IMR-90 (cell line): Measurements from ENCODE around the gene NFIA. TPM values are rescaled to one million over a fixed set of nuclear protein-coding genes. Genes with fewer than 3 reads are reported as not detected.

Source experiments
- ATAC-seq: fragments of 200-7000 bp; cut with Tn5 transposase; 2 replicates; pipeline ENCODE4 v1.9.1; 2020; ENCODE audit warnings: low read depth, mild to moderate bottlenecking, moderate library complexity
- BruUV-seq: library from RNA; stranded (reverse); fragments of 400-500 nt; replicated peaks from 2 replicates; lab custom pipeline; 2021; lab: Mats Ljungman, UMichigan
- CTCF ChIA-PET: fragments of 300-600 bp; formaldehyde crosslinking; extraction: SDS; loops from one replicate; lab custom pipeline; 2021; ENCODE audit warnings: antibody characterized with exemption; lab: Yijun Ruan, JAX
- POLR2A ChIA-PET: fragments of 300-600 bp; sonication (Branson Sonifier 250); formaldehyde crosslinking; loops from one replicate; lab custom pipeline; 2022; ENCODE audit warnings: antibody characterized with exemption; ENCODE audit not compliant: unreplicated experiment; lab: Charles Lee
- DNase-seq: peaks from one replicate; pipeline ENCODE4 v3.0.0; 2013
- H2AFZ ChIP-seq: replicated peaks from 2 replicates; pipeline ENCODE3; 2013; ENCODE audit warnings: low read length, mild to moderate bottlenecking; ENCODE audit not compliant: poor library complexity
- H2AK5ac ChIP-seq: 2 replicates; pipeline ENCODE4 v1.6.1; 2013; ENCODE audit warnings: low read depth, low read length, inconsistent platforms
- H2AK9ac ChIP-seq: replicated peaks from 2 replicates; pipeline ENCODE3; 2013; ENCODE audit warnings: mild to moderate bottlenecking, low read depth, low read length, moderate library complexity; ENCODE audit not compliant: poor library complexity
- H2BK120ac ChIP-seq: 2 replicates; pipeline ENCODE4 v1.6.1; 2013; ENCODE audit warnings: low read depth, low read length, inconsistent platforms
- H2BK15ac ChIP-seq: 3 replicates; pipeline ENCODE4 v1.6.1; 2013; ENCODE audit warnings: low read depth, low read length, inconsistent platforms
- H2BK20ac ChIP-seq: 2 replicates; pipeline ENCODE4 v1.6.1; 2013; ENCODE audit warnings: low read depth, mild to moderate bottlenecking, inconsistent platforms, low read length, moderate library complexity
- H2BK5ac ChIP-seq: 2 replicates; pipeline ENCODE4 v1.6.1; 2013; ENCODE audit warnings: mild to moderate bottlenecking, low read depth, low read length, inconsistent platforms; ENCODE audit not compliant: poor library complexity, severe bottlenecking
- H3K14ac ChIP-seq: replicated peaks from 2 replicates; pipeline ENCODE4 v1.6.1; 2013; ENCODE audit warnings: low read depth, low read length, inconsistent platforms
- H3K18ac ChIP-seq: 2 replicates; pipeline ENCODE4 v1.6.1; 2013; ENCODE audit warnings: low read depth, low read length, control low read depth
- H3K23ac ChIP-seq: 2 replicates; pipeline ENCODE4 v1.6.1; 2013; ENCODE audit warnings: low read depth, low read length, inconsistent platforms
- H3K27ac ChIP-seq: 2 replicates; pipeline ENCODE4 v1.5.1; 2013; ENCODE audit warnings: mild to moderate bottlenecking, control low read depth, low read length; ENCODE audit not compliant: insufficient read depth
- H3K27me3 ChIP-seq: 2 replicates; pipeline ENCODE4 v1.6.1; 2013; ENCODE audit warnings: low read length; ENCODE audit not compliant: control insufficient read depth, insufficient read depth
- H3K36me3 ChIP-seq: 2 replicates; pipeline ENCODE4 v1.6.1; 2013; ENCODE audit warnings: low read length, mixed read lengths; ENCODE audit not compliant: control insufficient read depth, insufficient read depth
- H3K4ac ChIP-seq: 2 replicates; pipeline ENCODE4 v1.6.1; 2013; ENCODE audit warnings: low read depth, low read length, inconsistent platforms
- H3K4me1 ChIP-seq: 2 replicates; pipeline ENCODE4 v1.6.1; 2013; ENCODE audit warnings: low read length, mixed read lengths; ENCODE audit not compliant: control insufficient read depth, insufficient read depth
- H3K4me2 ChIP-seq: 2 replicates; pipeline ENCODE4 v1.6.1; 2013; ENCODE audit warnings: low read depth, mild to moderate bottlenecking, control low read depth, low read length, moderate library complexity
- H3K4me3 ChIP-seq: 2 replicates; pipeline ENCODE4 v1.5.1; 2013; ENCODE audit warnings: low read depth, mild to moderate bottlenecking, control low read depth, low read length, moderate library complexity; ENCODE audit not compliant: insufficient read depth
- H3K56ac ChIP-seq: 2 replicates; pipeline ENCODE4 v1.6.1; 2013; ENCODE audit warnings: low read length, inconsistent platforms; ENCODE audit not compliant: insufficient read depth; ENCODE audit errors: extremely low read depth
- H3K79me1 ChIP-seq, 2 experiments: 2 replicates each; pipeline ENCODE4 v1.6.1; 2013; ENCODE audit warnings: low read length in 2 of 2, inconsistent platforms in 1 of 2, low read depth in 1 of 2
- H3K9ac ChIP-seq: 2 replicates; pipeline ENCODE4 v1.6.1; 2013; ENCODE audit warnings: low read depth, low read length, control low read depth
- H3K9me1 ChIP-seq: 2 replicates; pipeline ENCODE4 v1.6.1; 2013; ENCODE audit warnings: low read length, inconsistent platforms; ENCODE audit not compliant: insufficient read depth
- H3K9me3 ChIP-seq: 2 replicates; pipeline ENCODE4 v1.6.1; 2013; ENCODE audit warnings: low read length; ENCODE audit not compliant: control insufficient read depth, insufficient read depth
- H4K20me1 ChIP-seq: 2 replicates; pipeline ENCODE4 v1.6.1; 2013; ENCODE audit warnings: low read length, inconsistent platforms; ENCODE audit not compliant: insufficient read depth
- H4K5ac ChIP-seq: 2 replicates; pipeline ENCODE4 v1.6.1; 2013; ENCODE audit warnings: mild to moderate bottlenecking, low read depth, low read length, control low read depth
- H4K8ac ChIP-seq, 2 experiments: 2 replicates each; pipeline ENCODE4 v1.6.1; 2013; ENCODE audit warnings: low read depth in 2 of 2, low read length in 2 of 2, control low read depth in 1 of 2, inconsistent platforms in 1 of 2
- H4K91ac ChIP-seq: 2 replicates; pipeline ENCODE4 v1.6.1; 2013; ENCODE audit warnings: low read depth, low read length, inconsistent platforms; ENCODE audit not compliant: insufficient read depth
- BHLHE40 ChIP-seq: fragments of 150-350 bp; IDR thresholded peaks from 2 replicates; pipeline ENCODE4 v1.6.1; 2016; ENCODE audit warnings: mild to moderate bottlenecking, low read depth, low read length
- CEBPB ChIP-seq: IDR thresholded peaks from 2 replicates; pipeline ENCODE4 v1.6.1; 2012; ENCODE audit warnings: low read depth, low read length, improper control_type of control experiment
- CHD1 ChIP-seq: IDR thresholded peaks from 2 replicates; pipeline ENCODE4 v1.6.1; 2012; ENCODE audit warnings: low read depth, low read length, improper control_type of control experiment
- CTCF ChIP-seq: conservative IDR thresholded peaks from 2 replicates; pipeline ENCODE4 v1.5.1; 2012; ENCODE audit warnings: mild to moderate bottlenecking, low read depth, low read length, improper control_type of control experiment
- ELK1 ChIP-seq: fragments of 150-350 bp; IDR thresholded peaks from 2 replicates; pipeline ENCODE4 v1.6.1; 2016; ENCODE audit warnings: low read depth, mild to moderate bottlenecking, low read length, moderate library complexity, borderline replicate concordance
- FOS ChIP-seq: fragments of 150-350 bp; IDR thresholded peaks from 2 replicates; pipeline ENCODE4 v1.6.1; 2016; ENCODE audit warnings: low read depth, low read length
- MAFK ChIP-seq: IDR thresholded peaks from 2 replicates; pipeline ENCODE4 v1.6.1; 2012; ENCODE audit warnings: low read depth, low read length, improper control_type of control experiment
- MAZ ChIP-seq: IDR thresholded peaks from 2 replicates; pipeline ENCODE4 v1.6.1; 2012; ENCODE audit warnings: low read depth, mild to moderate bottlenecking, low read length, improper control_type of control experiment, moderate library complexity, borderline replicate concordance
- MXI1 ChIP-seq: IDR thresholded peaks from 2 replicates; pipeline ENCODE4 v1.6.1; 2012; ENCODE audit warnings: low read depth, mild to moderate bottlenecking, low read length, moderate library complexity, borderline replicate concordance
- NFE2L2 ChIP-seq: fragments of 150-350 bp; IDR thresholded peaks from 2 replicates; pipeline ENCODE4 v1.6.1; 2016; ENCODE audit warnings: low read depth, mild to moderate bottlenecking, low read length
- POLR2A ChIP-seq: IDR thresholded peaks from 2 replicates; pipeline ENCODE4 v1.6.1; 2012; ENCODE audit warnings: mild to moderate bottlenecking, low read depth, low read length
- RAD21 ChIP-seq: IDR thresholded peaks from 2 replicates; pipeline ENCODE4 v1.6.1; 2012; ENCODE audit warnings: low read length, improper control_type of control experiment
- RCOR1 ChIP-seq: IDR thresholded peaks from 2 replicates; pipeline ENCODE4 v1.6.1; 2012; ENCODE audit warnings: mild to moderate bottlenecking, low read length, improper control_type of control experiment; ENCODE audit not compliant: insufficient replicate concordance
- RFX5 ChIP-seq: IDR thresholded peaks from 2 replicates; pipeline ENCODE4 v1.8.0; 2012; ENCODE audit warnings: low read depth, mild to moderate bottlenecking, low read length, moderate library complexity
- SMC3 ChIP-seq: fragments of 150-350 bp; IDR thresholded peaks from 2 replicates; pipeline ENCODE4 v1.6.1; 2016; ENCODE audit warnings: low read depth, mild to moderate bottlenecking, antibody characterized with exemption, low read length, moderate library complexity
- USF2 ChIP-seq: fragments of 150-350 bp; IDR thresholded peaks from 2 replicates; pipeline ENCODE4 v1.6.1; 2017; ENCODE audit warnings: mild to moderate bottlenecking, antibody characterized with exemption, low read length, low read depth
- WGBS, 2 experiments: methylation state at CpG; one replicate each; pipeline versions ENCODE4 v1.1.5 to v1.1.7; 2013; ENCODE audit warnings: missing lambda C conversion rate in 2 of 2; ENCODE audit not compliant: insufficient read length in 1 of 2; ENCODE audit errors: extremely low coverage in 2 of 2; 5-methylcytosine and 5-hydroxymethylcytosine counted together
- dilution Hi-C: fragments of 300-500 bp; cut with HindIII; formaldehyde crosslinking; loops from one replicate; pipeline ENCODE4 v1.14.3; 2018; ENCODE audit warnings: low sequenced_read_pairs; ENCODE audit not compliant: unreplicated experiment
- in situ Hi-C: fragments of 300-500 bp; cut with MboI; formaldehyde crosslinking; loops from 3 replicates; pipeline ENCODE4 v1.14.3; 2019; ENCODE audit warnings: low sequenced_read_pairs, inconsistent platforms, mixed read lengths
- intact Hi-C: fragments of 100-400 bp; cut with micrococcal nuclease; formaldehyde crosslinking; loops from 2 replicates; pipeline ENCODE4 v1.10.0; 2022
- polyA plus RNA-seq, 3 experiments: library from polyadenylated mRNA; depleted of rRNA; stranded (reverse); fragments of >200 nt; gene quantifications; 2 replicates each; pipeline ENCODE4 v1.2.3, GENCODE V29; 2012; ENCODE audit warnings: low replicate concordance in 1 of 3
- total RNA-seq: library from RNA; depleted of rRNA; stranded (reverse); fragments of >200 nt; gene quantifications from 2 replicates; pipeline ENCODE4 v1.2.3, GENCODE V29; 2012

Gene NFIA
- total and polyA plus RNA-seq, 2 of the 4 experiments (the other 2 are of a cell fraction): 1.6 to 2.2 TPM

- H3K36me3 ChIP-seq: no peaks in the 10 kb centered on the region
- dilution Hi-C loops: no loop called here
- H2AFZ ChIP-seq: no peak overlapping the region
- H3K4me3 ChIP-seq: no peak overlapping the region
- POLR2A ChIA-PET: no interaction called here
- no TSS peak for BruUV-seq
- ATAC-seq: no peak
- H3K14ac ChIP-seq: no peak overlapping the region
- DNase-seq: no peak
- H3K56ac ChIP-seq: no peak overlapping the region
- no peaks in the 10 kb centered on the region for H3K9me3 ChIP-seq
- H3K79me1 ChIP-seq: no peaks in the 10 kb centered on the region
- H3K9ac ChIP-seq: no peak overlapping the region
- no peaks in the 10 kb centered on the region for H4K20me1 ChIP-seq
- in situ Hi-C loops: no loop called here
- H2AK9ac ChIP-seq: no peak overlapping the region
- H2BK5ac ChIP-seq: no peak overlapping the region
- no peak overlapping the region for H2BK15ac ChIP-seq
- H2BK120ac ChIP-seq: no peak overlapping the region
- H3K27me3 ChIP-seq: peaks cover 7% of the 10 kb centered on the region
- no peak overlapping the region for H2AK5ac ChIP-seq
- TF ChIP-seq ELK1 (no peak), MAZ (no peak), CTCF (no peak), RAD21 (no peak), CHD1 (no peak), NFE2L2 (no peak), FOS (no peak), USF2 (no peak), CEBPB (no peak), POLR2A (no peak), BHLHE40 (no peak), MXI1 (no peak), MAFK (no peak), SMC3 (no peak), RFX5 (no peak), RCOR1 (no peak)
- H3K4ac ChIP-seq: no peak overlapping the region
- no peaks in the 10 kb centered on the region for H3K4me1 ChIP-seq
- H3K4me2 ChIP-seq: no peak overlapping the region
- H3K18ac ChIP-seq: no peak overlapping the region
- no CpG with 5 or more reads among the region's 2 CpGs for WGBS, 2 experiments
- no peaks in the 10 kb centered on the region for H3K9me1 ChIP-seq
- H3K23ac ChIP-seq: no peak overlapping the region
- no peak overlapping the region for H3K27ac ChIP-seq
- H4K5ac ChIP-seq: no peak overlapping the region
- CTCF ChIA-PET: no interaction called here
- H4K91ac ChIP-seq: no peak overlapping the region
- H4K8ac ChIP-seq: no peak overlapping the region
- no peak overlapping the region for H2BK20ac ChIP-seq
- intact Hi-C loops: no loop called here
These were observed 238.2 kb downstream of the NFIA start for GRCh38 chr1:61320575-61320974.
